ENCODE data around the gene CFAP141.

DNA sequence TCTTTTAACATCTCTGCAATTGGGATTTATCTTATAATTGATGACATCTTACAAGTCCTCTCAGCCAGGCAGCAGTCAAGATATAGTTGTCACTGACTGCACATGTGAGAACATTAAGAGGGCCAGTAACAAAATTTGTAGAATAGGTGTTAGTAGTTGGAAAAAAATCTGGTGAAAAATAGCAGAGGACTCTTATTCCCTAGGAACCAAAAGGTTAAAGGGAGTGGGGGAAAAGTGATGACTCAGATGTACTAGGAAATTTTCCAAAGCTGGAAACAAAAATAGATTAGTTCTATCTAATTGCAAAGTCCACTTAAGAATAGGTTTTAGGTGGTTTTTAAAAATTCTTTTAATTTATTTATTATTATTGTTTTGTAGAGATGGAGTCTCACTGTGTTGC lies 54.8 kb downstream of the CFAP141 start:
- TF ChIP-seq, protein P1, sequence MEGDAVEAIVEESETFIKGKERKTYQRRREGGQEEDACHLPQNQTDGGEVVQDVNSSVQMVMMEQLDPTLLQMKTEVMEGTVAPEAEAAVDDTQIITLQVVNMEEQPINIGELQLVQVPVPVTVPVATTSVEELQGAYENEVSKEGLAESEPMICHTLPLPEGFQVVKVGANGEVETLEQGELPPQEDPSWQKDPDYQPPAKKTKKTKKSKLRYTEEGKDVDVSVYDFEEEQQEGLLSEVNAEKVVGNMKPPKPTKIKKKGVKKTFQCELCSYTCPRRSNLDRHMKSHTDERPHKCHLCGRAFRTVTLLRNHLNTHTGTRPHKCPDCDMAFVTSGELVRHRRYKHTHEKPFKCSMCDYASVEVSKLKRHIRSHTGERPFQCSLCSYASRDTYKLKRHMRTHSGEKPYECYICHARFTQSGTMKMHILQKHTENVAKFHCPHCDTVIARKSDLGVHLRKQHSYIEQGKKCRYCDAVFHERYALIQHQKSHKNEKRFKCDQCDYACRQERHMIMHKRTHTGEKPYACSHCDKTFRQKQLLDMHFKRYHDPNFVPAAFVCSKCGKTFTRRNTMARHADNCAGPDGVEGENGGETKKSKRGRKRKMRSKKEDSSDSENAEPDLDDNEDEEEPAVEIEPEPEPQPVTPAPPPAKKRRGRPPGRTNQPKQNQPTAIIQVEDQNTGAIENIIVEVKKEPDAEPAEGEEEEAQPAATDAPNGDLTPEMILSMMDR (IDR thresholded peaks at IDR 0.05), result no peak
- TF ChIP-seq JUND (IDR thresholded peaks at IDR 0.05), result no peak
- TF ChIP-seq RAD21 (IDR thresholded peaks at IDR 0.05; ENCODE audit: low read length), result no peak

Data from SK-N-SH (cell line).